ENCODE data around the gene DBT.
"Not testable (repeated sequence)": the region's sequence is repeated elsewhere in the genome, so short reads cannot be mapped to it uniquely, and the experiment has no call there.

- TF ChIP-seq EZH2phosphoT487 (IDR thresholded peaks at IDR 0.05; ENCODE audit: insufficient read depth, low read depth); EZH2 (IDR thresholded peaks at IDR 0.05; ENCODE audit: insufficient read depth, poor library complexity, severe bottlenecking): not testable (repeated sequence)
These were observed 8.8 kb upstream of the DBT start for GRCh38 chr1:100258427-100258826.

Data from GM23248 (cell line).